GM18861 (cell line): ENCODE data around the gene ALAS1.

Experiments used
- ATAC-seq: cut with Tn5 transposase; IDR thresholded peaks from one replicate; pipeline ENCODE4 v1.9.1; 2021; ENCODE audit not compliant: unreplicated experiment

The ALAS1 gene

GRCh38 chr3:52248816-52249547 is 51.0 kb downstream of the ALAS1 start:
- ATAC-seq, result no peak

- ATAC-seq, result no peak
Measured at GRCh38 chr3:52249683-52250082, 51.7 kb downstream of the ALAS1 start.

GRCh38 chr3:52250122-52250521 is 52.2 kb downstream of the ALAS1 start:
- no peak for ATAC-seq

- peak; percentile 91 for ATAC-seq
Measured at GRCh38 chr3:52253314-52254304, 55.6 kb downstream of the ALAS1 start.

GRCh38 chr3:52254608-52255007 is 56.6 kb downstream of the ALAS1 start:
- no peak for ATAC-seq

GRCh38 chr3:52256159-52256558 is 58.2 kb downstream of the ALAS1 start:
- ATAC-seq, result no peak

GRCh38 chr3:52256622-52257021 is 58.7 kb downstream of the ALAS1 start:
- ATAC-seq, result no peak

- no peak for ATAC-seq
Measured at GRCh38 chr3:52257911-52258310, 60.0 kb downstream of the ALAS1 start.

GRCh38 chr3:52259035-52259434 is 61.1 kb downstream of the ALAS1 start:
- no peak for ATAC-seq

GRCh38 chr3:52259448-52259847 is 61.5 kb downstream of the ALAS1 start:
- ATAC-seq, result no peak

GRCh38 chr3:52262447-52262846 is 64.5 kb downstream of the ALAS1 start:
- ATAC-seq, result no peak
